B cell (primary cell): ENCODE results near the gene MFAP3L. TPM values are rescaled to one million over a fixed set of nuclear protein-coding genes. Genes with fewer than 3 reads are reported as not detected.

Source experiments
- ATAC-seq: fragments of 200-7000 bp; cut with Tn5 transposase; one replicate; pipeline ENCODE4 v1.10.0; 2021; ENCODE audit warnings: low read depth, mild to moderate bottlenecking, moderate number of reproducible peaks, moderate library complexity
- CTCF ChIA-PET: fragments of 350-600 bp; sonication (Branson Sonifier 250); formaldehyde crosslinking; loops from one replicate; lab custom pipeline; 2021; ENCODE audit warnings: antibody characterized with exemption, inconsistent platforms; lab: Charles Lee
- POLR2A ChIA-PET: fragments of 350-600 bp; sonication (Branson Sonifier 250); formaldehyde crosslinking; loops from one replicate; lab custom pipeline; 2021; ENCODE audit warnings: antibody characterized with exemption; lab: Charles Lee
- DNase-seq: peaks from one replicate; pipeline ENCODE4 v3.0.0; 2013
- H2AFZ ChIP-seq: 2 replicates; pipeline ENCODE4 v1.6.1; 2012; ENCODE audit warnings: mild to moderate bottlenecking, low read depth, low read length; ENCODE audit not compliant: insufficient read depth, poor library complexity, severe bottlenecking
- H3K27ac ChIP-seq, 2 donors: 1 replicate in 1 of 2; 2 replicates in 1 of 2; pipeline ENCODE4 v1.5.1; 2012 to 2013; ENCODE audit warnings: low read length in 2 of 2, mild to moderate bottlenecking in 2 of 2, moderate library complexity in 1 of 2
- H3K27me3 ChIP-seq, 4 experiments: fragments of 200-600 bp in 1 of 4; sonication (generic) in 1 of 4; replicated peaks in 1 of 4; 1 replicate in 2 of 4; 2 replicates in 2 of 4; pipeline versions ENCODE4 v1.6.1 to v1.7.0; 2013 to 2016; ENCODE audit warnings: low read length in 3 of 4, mild to moderate bottlenecking in 2 of 4, mixed read lengths in 1 of 4, moderate library complexity in 1 of 4; ENCODE audit not compliant: insufficient read depth in 4 of 4, control insufficient read depth in 3 of 4; ENCODE audit errors: control extremely low read depth in 1 of 4
- H3K36me3 ChIP-seq, 2 experiments: replicated peaks in 1 of 2; 1 replicate in 1 of 2; 2 replicates in 1 of 2; pipeline versions ENCODE4 v1.6.1 to v1.7.1; 2013; ENCODE audit warnings: low read length in 1 of 2; ENCODE audit not compliant: insufficient read depth in 2 of 2, control insufficient read depth in 1 of 2; ENCODE audit errors: control extremely low read depth in 1 of 2, extremely low read depth in 1 of 2
- H3K4me1 ChIP-seq, 2 donors: fragments of 200-600 bp in 1 of 2; sonication (generic) in 1 of 2; 1 replicate in 1 of 2; 2 replicates in 1 of 2; pipeline versions ENCODE4 v1.5.1 to v1.6.1; 2013 to 2017; ENCODE audit warnings: low read length in 2 of 2; ENCODE audit not compliant: control insufficient read depth in 2 of 2, insufficient read depth in 2 of 2
- H3K4me2 ChIP-seq: replicated peaks from 2 replicates; pipeline ENCODE3; 2012; ENCODE audit warnings: mild to moderate bottlenecking, low read depth, low read length; ENCODE audit not compliant: poor library complexity, severe bottlenecking
- H3K4me3 ChIP-seq, 5 experiments: fragments of 200-600 bp in 1 of 5; sonication (generic) in 1 of 5; 1 replicate in 3 of 5; 2 replicates in 2 of 5; pipeline versions ENCODE4 v1.5.1 to v1.7.0; 2011 to 2016; ENCODE audit warnings: low read length in 4 of 5, mild to moderate bottlenecking in 4 of 5, low read depth in 2 of 5, control low read depth in 1 of 5, moderate library complexity in 1 of 5; ENCODE audit not compliant: insufficient read depth in 1 of 5; ENCODE audit errors: control extremely low read depth in 1 of 5, extremely low read depth in 1 of 5
- H3K79me2 ChIP-seq: fragments of 200-600 bp; sonication (generic); one replicate; pipeline ENCODE4 v1.6.0; 2016; ENCODE audit warnings: low read length; ENCODE audit not compliant: control insufficient read depth, insufficient read depth
- H3K9ac ChIP-seq: fragments of 200-600 bp; sonication (generic); 2 replicates; pipeline ENCODE4 v1.6.1; 2017; ENCODE audit warnings: mild to moderate bottlenecking, low read length, moderate library complexity
- H3K9me3 ChIP-seq, 3 donors: one replicate each; pipeline versions ENCODE4 v1.6.1 to v1.7.1; 2013; ENCODE audit warnings: low read length in 2 of 3; ENCODE audit not compliant: control insufficient read depth in 2 of 3, insufficient read depth in 1 of 3; ENCODE audit errors: control extremely low read depth in 1 of 3
- H4K20me1 ChIP-seq: 2 replicates; pipeline ENCODE4 v1.6.0; 2012; ENCODE audit warnings: mild to moderate bottlenecking, low read length; ENCODE audit not compliant: insufficient read depth, control insufficient read depth, poor library complexity, severe bottlenecking
- H3K27ac Mint-ChIP-seq: one replicate; pipeline ENCODE4 v1.8.0; 2021; ENCODE audit warnings: mixed read lengths
- H3K27me3 Mint-ChIP-seq: one replicate; pipeline ENCODE4 v1.8.0; 2021; ENCODE audit warnings: mixed read lengths
- H3K4me1 Mint-ChIP-seq: one replicate; pipeline ENCODE4 v1.8.0; 2021; ENCODE audit warnings: mixed read lengths
- H3K4me3 Mint-ChIP-seq: one replicate; pipeline ENCODE4 v1.8.0; 2021; ENCODE audit warnings: mixed read lengths
- H3K9me3 Mint-ChIP-seq: one replicate; pipeline ENCODE4 v1.8.0; 2022; ENCODE audit warnings: mixed read lengths; ENCODE audit not compliant: insufficient read depth
- EZH2 ChIP-seq: IDR thresholded peaks from 2 replicates; pipeline ENCODE4 v1.6.1; 2012; ENCODE audit warnings: borderline replicate concordance, low read depth, mild to moderate bottlenecking, moderate library complexity, low read length; ENCODE audit not compliant: insufficient read depth, poor library complexity, severe bottlenecking
- WGBS: methylation state at CpG from one replicate; pipeline ENCODE4 v1.1.5; 2013; ENCODE audit warnings: missing lambda C conversion rate; ENCODE audit not compliant: insufficient coverage; 5-methylcytosine and 5-hydroxymethylcytosine counted together
- intact Hi-C: fragments of 100-400 bp; cut with micrococcal nuclease; formaldehyde crosslinking; loops from one replicate; pipeline ENCODE4 v1.10.0; 2022
- polyA minus RNA-seq: library from RNA; depleted of rRNA, polyadenylated mRNA; stranded (reverse); fragments of >200 nt; gene quantifications from 2 replicates; pipeline ENCODE4 v1.2.3, GENCODE V29; 2012
- polyA plus RNA-seq: library from polyadenylated mRNA; depleted of rRNA; stranded (reverse); fragments of >200 nt; gene quantifications from 2 replicates; pipeline ENCODE4 v1.2.3, GENCODE V29; 2012
- total RNA-seq, 2 donors: library from RNA; stranded (reverse); fragments of 120-200 nt in 1 of 2; gene quantifications; 1 replicate in 1 of 2; 2 replicates in 1 of 2; pipeline versions ENCODE4 v1.2.3 to v1.2.4, GENCODE V29; 2013 to 2022
- TF ChIP-seq, protein P1 (sequence below): fragments of 200-600 bp; IDR thresholded peaks from one replicate; pipeline ENCODE4 v1.8.0; 2022; ENCODE audit warnings: antibody characterized with exemption, mild to moderate bottlenecking

The MFAP3L gene
- total RNA-seq (0.29 and 0.37 TPM in 2 replicates), polyA plus RNA-seq (0.17 and 0.63 TPM in 2 replicates), polyA minus RNA-seq (0.09 and 2.9 TPM in 2 replicates)
- 11.4 TPM for total RNA-seq (2013)

DNA sequence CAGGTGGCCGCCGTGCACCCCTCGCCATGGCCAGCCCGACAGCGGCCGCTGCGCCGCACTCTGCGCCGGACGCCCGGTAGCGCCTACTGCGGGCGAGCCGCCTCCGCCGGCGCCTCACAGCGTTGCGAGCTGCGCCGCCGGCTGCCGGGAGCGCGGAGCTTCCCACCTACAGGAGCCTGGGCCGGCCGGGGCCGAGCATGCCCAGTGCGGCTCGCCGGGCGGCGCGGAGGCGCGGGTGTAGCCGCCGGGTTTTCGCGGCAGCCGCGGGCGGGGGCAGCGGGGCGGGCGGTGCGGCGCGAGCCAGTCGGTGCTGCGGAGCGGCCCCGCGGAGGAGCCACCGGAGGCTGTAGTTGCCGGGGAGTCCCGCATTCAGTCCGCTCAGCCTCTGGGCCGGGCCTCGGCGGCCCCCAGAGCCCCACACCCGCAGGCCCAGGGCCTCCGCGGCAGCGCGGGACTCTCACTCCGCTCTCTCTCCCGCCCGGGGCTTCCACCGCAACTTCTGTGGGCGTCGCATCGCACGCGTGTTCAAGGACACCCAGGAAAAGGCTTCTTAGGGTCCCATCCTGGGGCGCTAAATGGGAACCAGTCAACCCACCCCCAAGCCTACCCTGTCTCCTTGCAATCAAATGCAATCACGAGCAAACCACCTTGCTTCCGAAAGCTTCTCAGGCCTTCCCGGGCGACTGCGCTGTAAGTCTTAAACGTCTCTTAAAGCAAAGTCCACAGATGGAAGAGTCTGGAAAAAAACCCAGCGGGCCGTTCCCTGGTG is at the start of gene MFAP3L:
MFAP3L (minus strand) TSS at position 143 of the 769 bp plus-strand sequence. CDS start 20,518 bp downstream, outside the sequence.
- H3K27ac Mint-ChIP-seq, result peak within 1 kb of the TSS; percentile 83
- H3K36me3 ChIP-seq, result no peaks in the 10 kb centered on the region
- peak within 1 kb of the TSS; percentile 94 for H2AFZ ChIP-seq
- H3K4me1 Mint-ChIP-seq, result peaks cover 12% of the 10 kb centered on the region
- H3K4me1 ChIP-seq, result peaks cover 11 to 16% of the 10 kb centered on the region in 2 donors
- ATAC-seq, result peak; percentile 78
- peak within 1 kb of the TSS; percentile 52 to 95 (median 81) for H3K4me3 ChIP-seq
- H3K27me3 Mint-ChIP-seq, result peaks cover 26% of the 10 kb centered on the region
- H3K4me2 ChIP-seq, result peak within 1 kb of the TSS; percentile 93
- TF ChIP-seq, protein P1, sequence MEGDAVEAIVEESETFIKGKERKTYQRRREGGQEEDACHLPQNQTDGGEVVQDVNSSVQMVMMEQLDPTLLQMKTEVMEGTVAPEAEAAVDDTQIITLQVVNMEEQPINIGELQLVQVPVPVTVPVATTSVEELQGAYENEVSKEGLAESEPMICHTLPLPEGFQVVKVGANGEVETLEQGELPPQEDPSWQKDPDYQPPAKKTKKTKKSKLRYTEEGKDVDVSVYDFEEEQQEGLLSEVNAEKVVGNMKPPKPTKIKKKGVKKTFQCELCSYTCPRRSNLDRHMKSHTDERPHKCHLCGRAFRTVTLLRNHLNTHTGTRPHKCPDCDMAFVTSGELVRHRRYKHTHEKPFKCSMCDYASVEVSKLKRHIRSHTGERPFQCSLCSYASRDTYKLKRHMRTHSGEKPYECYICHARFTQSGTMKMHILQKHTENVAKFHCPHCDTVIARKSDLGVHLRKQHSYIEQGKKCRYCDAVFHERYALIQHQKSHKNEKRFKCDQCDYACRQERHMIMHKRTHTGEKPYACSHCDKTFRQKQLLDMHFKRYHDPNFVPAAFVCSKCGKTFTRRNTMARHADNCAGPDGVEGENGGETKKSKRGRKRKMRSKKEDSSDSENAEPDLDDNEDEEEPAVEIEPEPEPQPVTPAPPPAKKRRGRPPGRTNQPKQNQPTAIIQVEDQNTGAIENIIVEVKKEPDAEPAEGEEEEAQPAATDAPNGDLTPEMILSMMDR, result no peak
- no peak for TF ChIP-seq EZH2
- no peaks in the 10 kb centered on the region for H4K20me1 ChIP-seq
- peak within 1 kb of the TSS in 1 of 2 donors; percentile 59 for H3K27ac ChIP-seq
- no peaks in the 10 kb centered on the region for H3K79me2 ChIP-seq
- DNase-seq, result peak; percentile 87
- H3K4me3 Mint-ChIP-seq, result peak within 1 kb of the TSS; percentile 93
- ChIA-PET POLR2A (interaction anchor here (0.7 to 1.5 kb wide), 3 partner anchors 368 to 1016 kb away, joined by 3 to 4 read pairs (median 3); partner anchors contain the start of genes CBR4 and NEK1), CTCF (interaction anchor here (1.3 kb wide), 1 partner anchor 414 kb away, joined by 3 read pairs; the partner anchor contains the start of gene NEK1)
- H3K27me3 ChIP-seq, result peaks cover 0 to 25% (median 8%) of the 10 kb centered on the region in 4 experiments
- H3K9me3 Mint-ChIP-seq, result no peaks in the 10 kb centered on the region
- intact Hi-C loops, result loop anchor here (1.0 to 5.0 kb wide), 5 partner anchors 270 to 1546 kb away; partner anchors contain the start of genes DDX60L, HPF1 and NEK1
- H3K9me3 ChIP-seq, result peaks cover 0 to 9% (median 0%) of the 10 kb centered on the region in 3 donors
- WGBS, result under 1% methylated on average over 83 of the region's 86 CpGs
- peak within 1 kb of the TSS; percentile 90 for H3K9ac ChIP-seq

DNA sequence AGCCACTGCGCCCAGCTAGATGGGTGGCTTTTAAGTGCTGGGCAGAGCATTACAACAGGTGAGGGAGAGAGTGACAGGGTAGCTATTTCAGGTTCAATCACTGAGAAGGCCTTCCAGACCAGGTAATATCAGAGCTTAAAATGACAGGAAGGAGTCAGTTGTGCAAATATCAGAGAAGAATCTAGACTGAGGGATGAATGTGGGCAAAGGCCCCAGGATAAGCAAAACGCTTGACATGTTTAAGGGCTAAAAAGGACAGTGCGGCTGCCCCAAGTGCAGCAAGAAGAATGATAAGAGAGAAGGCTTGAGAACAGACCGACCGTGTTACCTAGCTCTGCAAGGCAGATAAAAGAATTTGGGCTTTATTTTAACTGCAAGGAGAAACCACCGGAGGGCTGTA is 45.0 kb upstream of the MFAP3L start:
- DNase-seq (no peak), ATAC-seq (no peak)
- Mint-ChIP-seq H3K27me3 (no peaks in the 10 kb centered on the region), H3K9me3 (no peaks in the 10 kb centered on the region), H3K27ac (no peak overlapping the region), H3K4me1 (no peaks in the 10 kb centered on the region), H3K4me3 (no peak overlapping the region)
- Histone ChIP-seq H3K4me1 (no peaks in the 10 kb centered on the region), H3K4me2 (no peak overlapping the region), H3K36me3 (no peaks in the 10 kb centered on the region), H3K27ac (no peak overlapping the region), H2AFZ (no peak overlapping the region), H3K27me3 (no peaks in the 10 kb centered on the region), H3K79me2 (no peaks in the 10 kb centered on the region), H3K4me3 (no peak overlapping the region), H4K20me1 (no peaks in the 10 kb centered on the region), H3K9ac (no peak overlapping the region), H3K9me3 (no peaks in the 10 kb centered on the region)
- intact Hi-C loops, result no loop called here
- WGBS, result 97% methylated on average over 6 of the region's 6 CpGs
- ChIA-PET CTCF (no interaction called here), POLR2A (no interaction called here)
- no peak for TF ChIP-seq EZH2
- TF ChIP-seq, protein P1, result no peak
